HG03354 (cell line): ENCODE results near the gene HLCS.

Experiments used
- ATAC-seq: cut with Tn5 transposase; IDR thresholded peaks from one replicate; pipeline ENCODE4 v1.9.1; 2021; ENCODE audit warnings: mild to moderate bottlenecking; ENCODE audit not compliant: unreplicated experiment, poor library complexity, severe bottlenecking

The HLCS gene

DNA sequence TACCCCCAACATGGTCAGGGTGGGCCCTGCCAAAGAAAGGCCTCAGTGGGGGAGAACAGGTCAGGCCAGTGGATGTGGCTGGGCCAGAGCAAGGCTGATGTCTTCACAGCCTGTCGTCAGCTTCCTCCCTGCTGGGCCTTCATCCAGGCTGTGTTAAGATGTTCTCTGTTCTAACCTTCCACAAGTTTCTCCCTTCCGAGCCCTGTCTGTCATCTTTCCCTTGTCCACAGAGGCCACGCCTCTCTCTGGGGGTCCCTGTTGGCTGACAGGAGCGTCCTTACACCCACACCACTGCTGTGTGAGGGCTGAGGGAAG is 231.3 kb downstream of the HLCS start:
- ATAC-seq, result no peak

DNA sequence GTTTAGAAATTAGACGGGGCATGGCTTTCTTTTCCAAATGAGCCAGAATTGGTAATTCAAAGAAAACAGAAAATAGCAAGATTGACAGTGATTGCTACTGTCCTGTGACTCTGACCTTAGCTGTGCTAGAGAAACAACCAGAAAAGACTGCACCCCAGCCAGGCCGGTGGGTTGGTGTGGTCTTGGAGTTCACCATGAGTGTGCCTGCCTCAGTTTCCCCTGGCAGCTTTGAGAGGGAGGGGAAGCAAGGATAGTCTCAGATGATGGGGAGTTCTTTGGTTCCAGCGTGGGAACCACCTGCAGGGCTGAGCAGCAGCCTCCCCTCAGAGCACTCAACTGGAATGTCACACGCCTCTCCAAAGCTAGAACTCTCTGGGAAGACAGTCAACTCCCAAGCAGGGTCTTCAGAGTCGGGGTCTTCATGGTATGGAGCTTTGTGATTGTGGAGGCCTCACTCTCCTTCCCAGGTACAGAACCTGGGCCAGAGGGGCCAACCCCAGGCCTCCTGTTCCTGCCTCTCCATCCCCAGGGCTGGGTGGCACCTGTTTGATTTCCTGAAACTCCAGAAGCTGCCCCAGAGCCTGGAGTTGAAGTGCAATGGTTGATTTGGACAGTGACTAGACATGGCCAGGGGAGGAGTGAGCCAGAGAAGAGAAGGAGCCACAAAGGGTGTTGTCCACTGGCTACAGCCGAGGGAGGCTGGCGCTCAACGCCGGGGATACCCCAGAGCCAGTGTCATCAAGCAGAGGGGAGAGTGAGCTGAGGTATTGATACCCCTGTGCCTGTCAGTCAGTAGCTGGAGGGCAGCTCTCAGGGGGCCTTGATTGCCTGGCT is 231.9 kb downstream of the HLCS start:
- no peak for ATAC-seq

DNA sequence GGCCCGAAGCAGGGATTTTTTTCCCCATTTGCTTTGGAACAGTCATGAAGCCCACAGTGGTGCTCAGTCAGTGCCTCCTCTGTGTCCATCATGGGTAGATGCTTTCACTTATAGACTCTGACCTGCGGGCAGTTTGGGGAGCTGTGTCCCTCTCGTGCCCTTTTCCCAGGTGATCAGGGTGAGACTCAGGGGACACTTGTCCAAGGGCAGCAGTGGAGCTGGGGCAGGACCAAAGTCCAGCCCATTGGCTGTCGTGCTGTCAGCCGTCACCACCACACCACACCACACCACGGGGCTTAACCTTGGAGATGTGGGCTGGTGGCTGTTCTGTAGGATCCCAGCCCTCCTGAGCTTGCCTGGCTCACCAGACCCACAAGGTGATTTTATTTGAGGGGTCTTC is 232.6 kb downstream of the HLCS start:
- no peak for ATAC-seq

DNA sequence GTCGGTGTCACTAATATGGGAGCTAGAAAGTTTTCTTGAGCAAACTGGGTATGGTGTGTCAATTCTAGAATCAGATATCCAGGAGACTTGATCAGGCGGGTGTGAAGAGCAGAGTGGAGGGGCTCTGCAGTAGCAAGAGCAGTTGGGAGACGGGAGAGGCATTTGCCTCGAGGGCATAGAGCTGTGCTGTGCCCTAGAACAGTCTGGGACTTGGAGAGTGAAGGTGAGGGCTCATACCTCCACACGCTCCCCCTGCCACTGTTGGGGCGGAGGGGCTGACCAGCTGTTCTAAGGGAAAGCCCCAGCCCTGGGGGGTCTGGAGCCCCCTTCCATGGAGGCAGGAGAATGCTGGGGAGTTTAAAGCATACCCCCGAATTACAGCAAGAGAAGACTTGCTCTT is 233.7 kb downstream of the HLCS start:
- ATAC-seq, result no peak

DNA sequence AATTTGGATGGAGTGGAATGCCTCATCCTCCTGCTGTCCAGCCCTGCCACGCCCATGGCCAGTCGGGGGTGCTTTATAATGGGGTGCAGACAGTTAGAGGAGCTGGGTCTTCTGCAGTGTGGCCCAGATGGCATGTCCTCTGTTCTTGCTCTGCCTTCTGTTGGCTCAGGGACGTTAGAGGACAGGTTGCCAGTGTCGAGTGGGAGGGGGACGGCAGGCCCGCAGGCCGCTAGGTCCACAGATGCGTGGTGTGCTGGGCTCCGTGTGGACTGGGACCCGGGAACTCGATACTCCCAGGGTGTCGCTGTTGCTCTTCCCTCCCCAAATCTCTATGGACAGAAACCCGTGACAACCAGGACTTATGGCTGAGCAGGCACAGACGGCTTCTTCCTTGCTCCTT is 234.3 kb downstream of the HLCS start:
- ATAC-seq, result no peak

DNA sequence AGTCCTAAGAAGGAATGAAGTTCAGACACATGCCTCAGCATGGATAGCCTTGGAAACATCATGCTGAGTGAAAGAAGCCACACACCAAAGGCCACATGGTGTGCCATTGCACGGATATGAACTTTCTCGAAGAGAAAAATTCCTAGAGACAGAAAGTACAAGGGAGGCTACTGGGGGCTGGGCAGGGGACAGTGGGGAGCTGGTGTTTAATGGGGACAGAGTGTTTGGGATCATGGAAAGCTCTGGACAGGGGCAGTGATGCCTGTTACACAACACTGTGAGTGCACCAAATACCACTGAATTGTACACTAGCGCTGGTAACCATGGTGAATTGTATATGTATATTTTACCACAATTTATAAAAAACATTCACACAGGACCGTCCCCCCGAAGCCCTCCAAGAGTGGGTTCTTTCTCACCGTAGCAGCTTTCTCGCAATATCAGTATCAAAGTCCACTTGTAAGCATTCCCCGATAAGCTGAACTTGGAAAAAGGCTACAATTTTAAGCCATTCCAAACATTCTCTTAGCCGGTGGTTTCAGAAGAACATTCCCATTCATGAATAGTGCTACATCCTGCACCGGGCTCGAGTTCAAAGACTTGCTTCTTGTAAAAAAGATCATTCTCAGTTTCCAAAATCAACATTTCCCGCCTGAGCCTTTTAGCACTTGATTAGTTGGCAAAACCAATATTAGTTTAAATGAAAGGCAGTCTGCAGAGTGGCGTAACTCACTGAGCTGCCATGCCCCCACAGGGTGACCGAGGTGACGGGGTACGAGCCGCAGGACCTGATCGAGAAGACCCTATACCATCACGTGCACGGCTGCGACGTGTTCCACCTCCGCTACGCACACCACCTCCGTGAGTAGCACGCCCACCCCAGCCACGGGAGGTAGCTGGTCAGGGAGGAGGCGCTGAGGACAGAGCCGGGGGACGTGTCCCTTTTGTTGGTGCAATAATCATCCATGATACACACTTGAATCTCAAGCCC is 235.9 kb downstream of the HLCS start:
- no peak for ATAC-seq

DNA sequence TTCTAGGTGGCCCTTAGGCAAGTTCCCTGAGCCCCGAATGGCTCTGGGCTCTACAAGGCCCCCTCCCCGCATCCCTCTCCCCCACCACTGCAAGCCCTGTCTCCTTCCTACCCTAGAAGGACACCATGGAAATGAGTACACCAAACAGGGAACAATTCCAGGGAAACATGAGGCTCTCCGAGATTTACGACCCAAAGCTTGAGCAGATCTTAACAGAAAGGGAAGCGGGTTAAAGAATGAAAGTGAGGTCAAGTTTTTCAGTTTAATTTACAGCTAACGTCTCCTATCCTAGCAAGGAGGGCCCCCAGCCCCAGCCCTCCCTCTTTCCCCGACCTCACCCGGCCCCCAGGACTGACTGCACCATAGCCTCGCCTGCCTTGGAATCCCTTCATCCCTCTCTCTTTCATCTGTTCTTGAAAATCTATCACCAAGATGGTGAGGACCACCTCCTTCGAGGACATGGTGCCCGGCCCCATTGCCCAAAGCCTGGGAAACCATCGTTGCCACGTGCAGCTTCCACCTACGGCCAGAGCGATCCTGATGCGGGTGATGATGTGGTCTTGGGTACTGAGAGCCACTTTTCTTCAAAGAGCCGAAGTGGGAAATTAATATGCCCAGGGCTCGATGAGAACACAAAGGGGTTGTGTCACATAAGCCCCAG is 237.0 kb downstream of the HLCS start:
- ATAC-seq, result no peak

DNA sequence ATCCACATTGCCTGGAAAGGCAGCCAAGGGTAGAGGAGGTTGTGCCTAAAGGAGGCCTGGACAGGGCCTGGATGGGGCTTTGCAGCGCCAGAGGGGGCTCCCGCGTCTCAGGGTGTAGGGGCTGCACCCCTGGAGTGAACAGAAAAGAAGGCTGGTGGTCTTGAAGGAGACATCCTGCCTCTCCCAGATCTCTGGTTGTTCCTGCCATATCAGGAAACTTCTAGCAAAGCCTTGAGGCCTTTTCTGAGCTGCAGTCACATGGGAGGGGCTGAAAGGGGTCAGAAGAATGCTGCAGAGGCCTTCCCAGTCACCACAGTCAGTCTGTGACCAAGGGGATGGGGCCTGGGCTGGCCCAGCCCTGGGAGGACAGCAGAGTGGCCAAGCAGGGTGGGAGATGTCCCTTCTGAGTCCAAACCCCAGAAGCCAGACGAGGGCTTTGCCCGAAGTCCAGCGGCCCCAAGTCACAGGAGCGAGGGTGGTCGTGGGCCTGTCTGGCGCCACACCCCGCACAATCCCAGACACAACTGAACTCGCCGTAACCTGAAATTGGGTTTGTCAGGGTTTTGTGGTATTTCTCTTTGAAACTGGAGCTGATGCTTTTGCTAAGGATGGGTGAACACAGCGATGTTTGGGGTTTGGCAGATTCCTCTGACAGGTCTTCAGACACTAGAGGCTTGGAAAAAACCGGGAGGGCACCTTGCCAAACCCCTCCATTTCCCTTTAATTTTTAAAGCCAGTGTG is 237.9 kb downstream of the HLCS start:
- no peak for ATAC-seq

DNA sequence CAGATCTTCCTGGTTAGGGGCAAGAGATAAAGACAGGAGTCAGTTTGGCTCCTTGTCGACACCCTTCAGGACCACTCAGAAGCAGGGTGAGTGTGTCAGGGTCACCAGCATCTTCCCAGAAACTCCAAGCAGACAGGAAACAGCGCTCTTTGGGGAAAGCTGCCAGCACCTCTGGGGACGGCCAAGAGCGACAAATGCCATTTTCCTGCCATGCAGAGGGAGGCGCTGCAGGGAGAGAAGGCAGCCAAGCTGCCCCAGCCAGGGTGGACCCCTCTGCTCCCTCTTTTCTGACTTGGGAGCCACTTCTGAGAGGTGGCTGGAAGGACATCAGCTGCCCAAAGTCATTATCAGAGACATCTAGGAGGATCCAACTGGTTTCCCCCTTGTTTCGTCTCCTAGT is 238.6 kb downstream of the HLCS start:
- ATAC-seq, result no peak

DNA sequence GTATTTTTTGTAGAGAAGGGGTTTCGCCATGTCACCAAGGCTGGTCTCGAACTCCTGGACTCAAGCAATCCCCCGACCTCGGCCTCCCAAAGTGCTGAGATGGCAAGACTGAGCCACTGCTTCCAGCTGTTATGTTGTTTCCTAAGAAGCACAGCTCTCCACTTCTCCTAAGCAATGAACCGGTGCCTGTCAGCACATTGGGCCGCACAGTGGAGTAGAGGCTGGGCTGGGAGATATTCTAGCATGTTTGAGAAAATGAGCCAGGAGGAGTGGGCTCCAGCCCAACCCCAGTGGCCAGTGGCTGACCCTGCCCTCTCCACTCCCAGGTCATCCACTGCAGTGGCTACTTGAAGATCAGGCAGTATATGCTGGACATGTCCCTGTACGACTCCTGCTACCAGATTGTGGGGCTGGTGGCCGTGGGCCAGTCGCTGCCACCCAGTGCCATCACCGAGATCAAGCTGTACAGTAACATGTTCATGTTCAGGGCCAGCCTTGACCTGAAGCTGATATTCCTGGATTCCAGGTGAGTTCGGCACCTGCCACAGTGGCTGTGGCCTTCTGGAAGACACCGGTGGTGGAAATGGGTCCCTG is 240.6 kb downstream of the HLCS start:
- no peak for ATAC-seq

DNA sequence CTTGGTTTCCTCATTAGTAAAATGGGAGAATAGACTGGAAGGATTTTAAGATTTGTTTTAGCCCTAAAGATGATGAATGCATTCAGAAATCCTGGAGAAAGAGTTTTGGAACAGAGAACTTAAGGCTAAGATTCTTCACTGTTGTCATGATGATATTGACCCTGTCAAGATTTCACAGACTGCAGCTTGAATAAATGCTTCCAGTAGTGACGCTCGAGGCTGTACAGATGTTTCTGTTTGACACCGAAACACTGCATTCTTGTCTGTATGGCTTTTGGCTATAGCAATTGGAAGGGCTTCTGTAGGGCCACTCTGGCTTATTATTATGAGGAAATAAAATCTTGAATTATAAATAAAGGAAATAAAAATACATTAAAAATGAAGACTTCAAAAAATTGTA is 241.8 kb downstream of the HLCS start:
- no peak for ATAC-seq

DNA sequence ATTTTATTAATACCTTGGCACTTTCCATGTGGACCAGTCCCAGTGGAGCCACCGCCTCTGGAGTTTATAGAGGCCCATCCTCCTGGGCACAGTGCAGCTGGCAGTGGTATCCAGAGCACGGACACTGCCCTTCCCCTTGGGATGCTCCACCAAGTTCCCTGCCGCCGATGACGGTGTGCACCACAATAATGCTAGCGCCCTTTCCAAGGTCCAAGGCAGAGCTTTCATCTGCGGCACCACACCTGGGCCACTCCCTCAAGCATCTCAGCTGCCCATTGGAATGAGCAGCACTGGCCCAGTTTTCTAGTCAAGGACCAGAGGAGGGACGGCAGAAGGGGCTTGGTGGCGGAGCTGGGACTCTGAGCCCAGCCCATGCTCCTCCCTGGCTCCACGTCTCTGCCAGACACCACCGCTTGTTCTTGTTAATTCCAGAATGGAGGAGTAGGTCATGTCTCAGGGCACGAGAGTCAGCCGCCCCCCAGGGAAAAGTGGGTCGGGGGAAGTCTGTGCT is 243.0 kb downstream of the HLCS start:
- no peak for ATAC-seq

DNA sequence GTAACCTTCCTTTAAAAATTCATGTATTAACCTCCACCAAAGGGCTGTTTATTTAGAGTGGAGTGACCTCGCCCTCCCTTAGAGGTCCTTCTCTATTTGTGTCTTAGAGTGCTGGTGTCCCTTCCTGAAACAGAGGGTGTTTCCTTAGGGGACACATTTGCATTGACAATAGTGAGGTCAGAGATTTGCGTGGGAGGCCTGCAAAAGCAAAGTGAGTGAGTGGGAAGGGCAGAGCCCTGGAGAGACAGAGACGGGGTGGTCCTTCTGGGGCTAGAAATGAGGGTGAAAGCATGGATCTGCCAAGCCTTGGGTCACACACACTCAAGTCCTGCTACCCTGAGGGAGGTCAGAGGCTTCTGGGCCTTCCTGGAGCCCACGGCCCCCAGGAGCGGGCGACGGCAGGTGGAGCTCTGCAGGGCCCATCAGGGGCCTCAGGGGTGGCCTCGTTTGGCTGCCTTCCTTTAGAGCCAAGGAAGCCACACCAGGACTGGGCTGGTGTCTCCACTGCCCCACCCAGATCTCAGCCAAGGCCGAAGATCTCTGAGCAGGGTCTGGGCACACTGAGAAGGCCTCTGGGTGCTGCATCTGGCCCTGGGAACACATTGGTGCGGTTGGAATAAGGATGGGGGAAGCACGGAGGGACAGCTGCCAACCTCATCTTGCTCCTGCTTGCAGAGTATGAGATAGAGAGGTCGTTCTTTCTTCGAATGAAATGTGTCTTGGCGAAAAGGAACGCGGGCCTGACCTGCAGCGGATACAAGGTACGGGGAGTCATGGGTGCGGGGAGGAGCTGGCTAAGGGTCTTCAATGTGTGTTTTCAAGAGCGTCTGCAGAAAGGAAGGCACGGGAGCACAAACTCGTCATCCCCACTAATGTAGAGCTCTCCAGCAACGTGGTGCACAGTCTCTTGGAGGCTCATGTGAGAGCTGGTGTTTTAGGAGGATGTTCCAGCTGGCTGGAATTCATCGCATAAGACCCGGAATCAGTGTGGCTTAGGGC is 243.8 kb downstream of the HLCS start:
- no peak for ATAC-seq

DNA sequence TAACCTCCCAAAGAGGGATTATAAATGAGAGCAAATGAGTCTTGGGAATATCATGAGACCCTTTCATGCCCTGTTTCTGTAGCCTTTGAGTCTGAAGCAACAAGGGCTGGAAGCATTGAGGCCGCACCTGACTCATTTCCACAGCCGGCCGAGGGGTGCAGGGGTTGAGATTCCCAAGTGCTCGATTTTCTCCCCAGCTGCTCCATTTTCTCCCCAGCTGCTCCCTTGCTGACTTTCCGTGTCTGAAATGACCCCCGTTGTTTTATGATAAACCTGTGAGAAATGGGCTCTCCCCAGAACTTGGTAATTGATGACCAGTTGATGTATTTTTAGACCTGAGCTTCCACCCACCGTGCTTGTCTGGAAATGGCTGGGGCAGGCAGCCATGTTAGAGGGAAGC is 244.7 kb downstream of the HLCS start:
- ATAC-seq, result no peak

DNA sequence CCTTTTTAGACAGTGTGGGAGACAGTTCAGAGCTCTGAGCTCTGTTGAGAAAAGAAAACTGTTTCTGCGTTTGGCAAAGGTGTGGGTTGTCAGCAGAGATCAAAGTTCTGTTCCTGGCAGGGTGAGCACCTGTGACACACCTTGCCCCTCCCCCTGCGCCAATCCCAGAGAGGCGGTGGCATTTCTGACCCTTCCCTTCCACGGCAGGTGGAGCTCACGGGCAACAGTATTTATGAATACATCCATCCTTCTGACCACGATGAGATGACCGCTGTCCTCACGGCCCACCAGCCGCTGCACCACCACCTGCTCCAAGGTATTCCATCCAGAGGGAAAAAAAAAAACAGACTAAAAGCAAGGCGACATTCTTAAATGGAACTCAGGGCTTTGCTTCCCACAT is 246.9 kb downstream of the HLCS start:
- no peak for ATAC-seq

DNA sequence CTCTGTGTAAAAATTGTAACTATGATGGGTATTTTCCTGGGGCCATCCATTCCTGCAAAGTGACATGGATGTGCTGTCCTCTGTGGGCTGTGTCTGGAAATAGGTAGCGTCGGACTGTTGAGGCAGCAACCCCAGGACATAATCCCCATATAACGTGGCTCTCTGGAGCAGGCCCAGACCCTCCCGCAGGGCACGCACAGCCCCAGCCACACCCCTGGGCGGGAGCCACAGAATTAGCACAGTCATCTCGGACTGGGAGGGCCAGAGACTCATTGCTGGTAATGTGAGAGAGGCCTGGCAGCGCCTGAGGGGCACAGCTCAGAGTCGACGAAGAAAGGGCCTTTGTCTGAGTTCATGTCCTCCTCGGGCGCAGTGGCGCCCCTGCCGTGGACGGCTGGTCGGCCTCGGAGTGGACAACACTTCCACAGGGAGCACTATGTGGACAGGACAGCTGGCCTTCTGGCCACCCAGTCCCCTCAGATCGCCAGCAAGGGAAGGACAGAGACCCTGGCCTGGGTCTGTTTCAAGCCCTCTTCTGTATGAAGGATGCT is 247.4 kb downstream of the HLCS start:
- ATAC-seq, result no peak

DNA sequence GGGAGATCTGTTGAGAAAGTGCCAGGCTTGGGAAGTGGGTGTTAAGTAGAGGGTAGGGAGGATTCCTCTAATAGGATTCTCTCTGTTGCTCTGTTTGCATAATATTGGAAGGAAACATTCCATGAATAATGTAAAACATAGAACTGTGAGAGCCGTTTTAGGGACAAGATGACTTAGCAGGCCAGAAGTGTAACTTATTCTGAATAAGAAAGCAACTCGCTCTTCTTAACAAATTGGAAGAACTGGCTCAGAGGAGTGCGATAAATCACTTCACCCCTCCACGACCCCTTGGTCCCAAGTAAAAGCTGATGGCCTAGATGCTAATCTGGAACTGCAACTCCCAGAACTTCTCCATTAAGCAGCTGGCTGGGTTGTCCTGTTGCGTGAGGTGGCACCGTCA is 248.5 kb downstream of the HLCS start:
- no peak for ATAC-seq

DNA sequence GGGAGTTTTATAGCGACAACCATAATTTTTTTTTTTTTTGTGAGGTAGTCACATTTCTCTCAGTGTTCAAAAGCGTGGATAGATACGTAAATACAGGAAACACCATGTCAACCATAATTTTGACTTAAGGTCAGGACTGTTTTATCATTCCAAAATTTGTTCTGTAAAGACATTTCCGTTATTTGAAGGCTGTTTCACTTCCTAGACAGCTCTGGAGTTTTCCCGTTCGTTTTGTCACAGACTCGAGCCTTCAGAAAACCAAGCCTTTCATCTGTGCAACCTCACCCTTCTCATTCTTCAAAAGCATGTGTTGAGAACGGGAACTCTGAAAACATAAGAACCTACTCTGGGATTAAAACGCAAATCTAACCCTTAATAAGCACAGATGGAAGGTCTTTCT is 249.6 kb downstream of the HLCS start:
- no peak for ATAC-seq
